HCT116 (cell line): ENCODE measurements around the gene LNP1. TPM values are rescaled to one million over a fixed set of nuclear protein-coding genes. Genes with fewer than 3 reads are reported as not detected.
"Not testable (repeated sequence)": the region's sequence is repeated elsewhere in the genome, so short reads cannot be mapped to it uniquely, and the experiment has no call there.

Source experiments
- ATAC-seq: fragments of 200-7000 bp; cut with Tn5 transposase; 2 replicates; pipeline ENCODE4 v1.9.1; 2020; ENCODE audit warnings: mild to moderate bottlenecking, moderate library complexity
- BruUV-seq: library from RNA; stranded (reverse); fragments of 400-500 nt; replicated peaks from 2 replicates; lab custom pipeline; 2021; lab: Mats Ljungman, UMichigan
- CTCF ChIA-PET: fragments of 300-600 bp; sonication (Branson Sonifier 250); formaldehyde crosslinking; loops from one replicate; lab custom pipeline; 2021; ENCODE audit warnings: antibody characterized with exemption; lab: Charles Lee
- POLR2A ChIA-PET: fragments of 300-600, 350-600 bp; sonication (Branson Sonifier 250); formaldehyde crosslinking; loops from one replicate; lab custom pipeline; 2021; ENCODE audit warnings: antibody characterized with exemption; lab: Charles Lee
- RAD21 ChIA-PET, 2 experiments: fragments of 300-600 bp; sonication (Branson Sonifier 250); formaldehyde crosslinking; loops; one replicate each; lab custom pipeline; 2023; ENCODE audit warnings: low total read pairs in 2 of 2; ENCODE audit not compliant: uncharacterized antibody in 2 of 2, unreplicated experiment in 2 of 2, low non-redundant PET in 1 of 2; lab: Charles Lee
- DNase-seq: peaks from one replicate; pipeline ENCODE4 v3.0.0-alpha.2; 2010; ENCODE audit warnings: low read depth, low spot score
- H2AFZ ChIP-seq: fragments of 200-600 bp; shearing (Covaris generic), sonication (generic); 2 replicates; pipeline ENCODE4 v1.6.1; 2017; ENCODE audit warnings: low read depth, mixed run types, mixed read lengths, antibody characterized with exemption, low read length; ENCODE audit not compliant: poor library complexity, severe bottlenecking
- H3K27ac ChIP-seq: 2 replicates; pipeline ENCODE4 v1.5.1; 2012; ENCODE audit warnings: low read depth, low read length
- H3K27me3 ChIP-seq: fragments of 200-600 bp; sonication (generic); 2 replicates; pipeline ENCODE4 v1.6.1; 2016; ENCODE audit warnings: mixed run types, low read length, mixed read lengths; ENCODE audit not compliant: insufficient read depth
- H3K36me3 ChIP-seq, 2 experiments: fragments of 200-500 bp in 1 of 2; fragments of 200-600 bp in 1 of 2; sonication (Bioruptor generic) in 1 of 2; sonication (generic) in 1 of 2; 2 replicates each; pipeline versions ENCODE4 v1.5.1 to v1.6.1; 2014 to 2016; ENCODE audit warnings: low read length in 2 of 2, inconsistent platforms in 1 of 2, mixed read lengths in 1 of 2, mixed run types in 1 of 2; ENCODE audit not compliant: insufficient read depth in 2 of 2, control insufficient read depth in 1 of 2
- H3K4me1 ChIP-seq, 2 experiments: fragments of 200-600 bp in 1 of 2; sonication (generic) in 1 of 2; 2 replicates each; pipeline versions ENCODE4 v1.5.1 to v1.6.1; 2012 to 2017; ENCODE audit warnings: low read length in 2 of 2, inconsistent platforms in 1 of 2, mild to moderate bottlenecking in 1 of 2, mixed read lengths in 1 of 2, mixed run types in 1 of 2, moderate library complexity in 1 of 2; ENCODE audit not compliant: insufficient read depth in 2 of 2, control insufficient read depth in 1 of 2
- H3K4me2 ChIP-seq: fragments of 200-600 bp; sonication (generic); 2 replicates; pipeline ENCODE4 v1.6.1; 2017; ENCODE audit warnings: mixed run types, low read length, mixed read lengths
- H3K4me3 ChIP-seq, 2 experiments: fragments of 200-600 bp in 1 of 2; sonication (generic) in 1 of 2; replicated peaks in 1 of 2; 2 replicates each; pipeline ENCODE4 v1.5.1; 2011 to 2016; ENCODE audit warnings: low read length in 2 of 2, control low read depth in 1 of 2, low read depth in 1 of 2, mild to moderate bottlenecking in 1 of 2, mixed read lengths in 1 of 2, mixed run types in 1 of 2
- H3K79me2 ChIP-seq: fragments of 200-600 bp; sonication (generic); 2 replicates; pipeline ENCODE4 v1.6.1; 2017; ENCODE audit warnings: mild to moderate bottlenecking, mixed run types, low read length, moderate library complexity, mixed read lengths; ENCODE audit not compliant: insufficient read depth
- H3K9ac ChIP-seq: fragments of 200-600 bp; sonication (generic); 2 replicates; pipeline ENCODE4 v1.6.1; 2016; ENCODE audit warnings: low read length, mixed read lengths
- H3K9me2 ChIP-seq: fragments of 200-600 bp; sonication (generic), shearing (Covaris generic); 2 replicates; pipeline ENCODE4 v1.6.1; 2017; ENCODE audit warnings: mixed run types, mild to moderate bottlenecking, moderate library complexity; ENCODE audit not compliant: insufficient read depth
- H3K9me3 ChIP-seq, 2 experiments: fragments of 200-500 bp in 1 of 2; fragments of 200-600 bp in 1 of 2; sonication (Bioruptor generic) in 1 of 2; sonication (generic) in 1 of 2; 2 replicates each; pipeline ENCODE4 v1.6.1; 2014 to 2017; ENCODE audit warnings: low read length in 2 of 2, mixed read lengths in 2 of 2, inconsistent platforms in 1 of 2, low read depth in 1 of 2, mild to moderate bottlenecking in 1 of 2, mixed run types in 1 of 2, moderate library complexity in 1 of 2; ENCODE audit not compliant: control insufficient read depth in 1 of 2, insufficient read depth in 1 of 2
- H4K20me1 ChIP-seq: fragments of 200-600 bp; sonication (generic), shearing (Covaris generic); 2 replicates; pipeline ENCODE4 v1.6.1; 2017; ENCODE audit warnings: mixed run types, mild to moderate bottlenecking, moderate library complexity; ENCODE audit not compliant: insufficient read depth
- EGR1 ChIP-seq: IDR thresholded peaks from 2 replicates; pipeline ENCODE4 v1.6.1; 2012; ENCODE audit warnings: low read depth
- ELF1 ChIP-seq: IDR thresholded peaks from 2 replicates; pipeline ENCODE4 v1.6.1; 2012; ENCODE audit warnings: low read depth, borderline replicate concordance
- POLR2AphosphoS5 ChIP-seq: IDR thresholded peaks from 2 replicates; pipeline ENCODE4 v1.6.1; 2011; ENCODE audit warnings: mild to moderate bottlenecking, low read depth, low read length, moderate library complexity
- TCF7L2 ChIP-seq: IDR thresholded peaks from 2 replicates; pipeline ENCODE4 v1.7.0; 2011; ENCODE audit warnings: borderline replicate concordance, inconsistent platforms; ENCODE audit not compliant: insufficient read depth, insufficient read length; ENCODE audit errors: extremely low read depth
- intact Hi-C: fragments of 100-400 bp; cut with micrococcal nuclease; formaldehyde crosslinking; loops from 2 replicates; pipeline ENCODE4 v1.10.0; 2022
- total RNA-seq: library from RNA; stranded (reverse); gene quantifications from one replicate; pipeline ENCODE4 v1.2.1, GENCODE V29; 2021; ENCODE audit not compliant: unreplicated experiment

Gene LNP1
- total RNA-seq, 1 experiment from 2014 or later: 1.6 TPM

DNA sequence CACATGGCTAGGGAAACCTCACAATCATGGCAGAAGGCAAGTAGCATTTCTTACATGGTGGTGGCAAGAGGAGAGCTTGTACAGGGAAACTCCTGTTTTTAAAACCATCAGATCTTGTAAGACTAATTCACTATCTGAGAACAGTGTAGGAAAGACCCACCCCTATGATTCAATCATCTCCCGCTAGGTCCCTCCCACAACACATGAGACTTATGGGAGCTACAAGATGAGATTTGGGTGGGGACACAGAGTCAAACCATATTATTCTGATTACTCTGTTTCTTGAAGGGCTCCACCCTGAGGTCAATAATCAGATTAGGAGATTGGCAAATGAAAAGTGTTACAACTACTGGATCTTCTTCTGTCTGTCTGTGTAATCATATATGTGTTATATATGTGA is 69.6 kb downstream of the LNP1 start:
- H3K79me2 ChIP-seq: no peaks in the 10 kb centered on the region
- intact Hi-C loops: no loop called here
- ATAC-seq (no peak), DNase-seq (no peak)
- no peak overlapping the region for H3K4me2 ChIP-seq
- H3K27me3 ChIP-seq: no peaks in the 10 kb centered on the region
- TF ChIP-seq ELF1 (no peak), TCF7L2 (no peak), EGR1 (no peak)
- H3K9me3 ChIP-seq: peaks cover 3 to 7% of the 10 kb centered on the region in 2 experiments; a peak in 2 of 4 replicates
- no peak overlapping the region for H2AFZ ChIP-seq
- no peak overlapping the region for H3K9ac ChIP-seq
- POLR2A ChIA-PET: no interaction called here
- CTCF ChIA-PET: no interaction called here
- no peak overlapping the region for H3K27ac ChIP-seq
- no peaks in the 10 kb centered on the region for H3K4me1 ChIP-seq
- no peaks in the 10 kb centered on the region for H3K36me3 ChIP-seq
- RAD21 ChIA-PET: no interaction called here
- H3K4me3 ChIP-seq: no peak overlapping the region
- H3K9me2 ChIP-seq: no peaks in the 10 kb centered on the region
- H4K20me1 ChIP-seq: no peaks in the 10 kb centered on the region
- BruUV-seq: no TSS peak

DNA sequence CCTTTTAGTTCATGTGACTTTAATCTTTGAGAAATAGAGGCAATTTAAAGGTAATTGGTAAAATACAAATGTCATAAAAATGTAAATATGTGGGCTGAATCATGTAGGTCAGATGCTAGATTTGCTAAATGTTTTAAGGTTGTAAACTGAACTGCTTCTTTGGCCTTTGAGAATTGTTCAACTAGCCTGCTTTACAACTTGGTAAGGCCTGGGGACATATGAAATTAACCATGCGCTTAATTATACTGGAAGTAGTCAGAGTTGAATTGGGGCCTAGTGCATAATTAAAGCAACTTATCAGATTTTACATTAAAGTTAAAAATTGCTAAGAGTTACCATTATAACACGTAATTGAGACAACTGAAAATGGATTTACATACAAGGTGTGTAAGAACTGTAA is 70.1 kb downstream of the LNP1 start:
- no peaks in the 10 kb centered on the region for H3K4me1 ChIP-seq
- DNase-seq (no peak), ATAC-seq (no peak)
- H3K27me3 ChIP-seq: no peaks in the 10 kb centered on the region
- no peak overlapping the region for H3K27ac ChIP-seq
- no peak overlapping the region for H3K4me2 ChIP-seq
- no peaks in the 10 kb centered on the region for H3K36me3 ChIP-seq
- intact Hi-C loops: no loop called here
- H3K9ac ChIP-seq: no peak overlapping the region
- ChIA-PET CTCF (no interaction called here), POLR2A (no interaction called here), RAD21 (no interaction called here)
- TF ChIP-seq POLR2AphosphoS5: no peak
- no peak overlapping the region for H3K4me3 ChIP-seq
- H2AFZ ChIP-seq: no peak overlapping the region
- no peaks in the 10 kb centered on the region for H3K9me2 ChIP-seq
- no TSS peak for BruUV-seq
- H3K79me2 ChIP-seq: no peaks in the 10 kb centered on the region
- peaks cover 3 to 7% of the 10 kb centered on the region in 2 experiments; a peak in 2 of 4 replicates for H3K9me3 ChIP-seq
- H4K20me1 ChIP-seq: no peaks in the 10 kb centered on the region

DNA sequence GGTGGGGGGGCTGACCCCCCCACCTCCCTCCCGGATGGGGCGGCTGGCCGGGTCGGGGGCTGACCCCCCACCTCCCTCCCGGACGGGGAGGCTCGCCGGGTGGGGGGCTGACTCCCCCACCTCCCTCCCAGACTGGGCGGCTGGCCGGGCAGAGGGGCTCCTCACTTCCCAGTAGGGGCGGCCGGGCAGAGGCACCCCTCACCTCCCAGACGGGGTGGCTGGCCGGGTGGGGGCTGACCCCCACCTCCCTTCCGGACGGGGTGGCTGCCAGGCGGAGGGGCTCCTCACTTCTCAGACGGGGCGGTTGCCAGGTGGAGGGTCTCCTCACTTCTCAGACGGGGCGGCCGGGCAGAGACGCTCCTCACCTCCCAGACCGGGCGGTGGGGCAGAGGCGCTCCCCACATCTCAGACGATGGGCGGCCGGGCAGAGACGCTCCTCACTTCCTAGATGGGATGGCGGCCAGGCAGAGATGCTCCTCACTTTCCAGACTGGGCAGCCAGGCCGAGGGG is 76.6 kb downstream of the LNP1 start:
- H3K4me2 ChIP-seq, H4K20me1 ChIP-seq, intact Hi-C loops, H2AFZ ChIP-seq, H3K27me3 ChIP-seq, RAD21 ChIA-PET, H3K9ac ChIP-seq, DNase-seq, BruUV-seq, H3K9me2 ChIP-seq, H3K36me3 ChIP-seq, CTCF ChIA-PET, POLR2A ChIA-PET, ATAC-seq, H3K79me2 ChIP-seq, H3K4me3 ChIP-seq, H3K27ac ChIP-seq, H3K9me3 ChIP-seq, H3K4me1 ChIP-seq: not testable (repeated sequence)

DNA sequence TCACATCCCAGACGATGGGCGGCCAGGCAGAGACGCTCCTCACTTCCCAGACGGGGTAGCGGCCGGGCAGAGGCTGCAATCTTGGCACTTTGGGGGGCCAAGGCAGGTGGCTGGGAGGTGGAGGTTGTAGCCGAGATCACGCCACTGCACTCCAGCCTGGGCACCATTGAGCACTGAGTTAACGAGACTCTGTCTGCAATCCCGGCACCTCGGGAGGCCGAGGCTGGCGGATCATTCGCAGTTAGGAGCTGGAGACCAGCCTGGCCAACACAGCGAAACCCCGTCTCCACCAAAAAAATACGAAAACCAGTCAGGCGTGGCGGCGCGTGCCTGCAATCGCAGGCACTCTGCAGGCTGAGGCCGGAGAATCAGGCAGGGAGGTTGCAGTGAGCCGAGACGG is 77.2 kb downstream of the LNP1 start:
- POLR2A ChIA-PET, H3K79me2 ChIP-seq, H4K20me1 ChIP-seq, H3K27ac ChIP-seq, H3K4me2 ChIP-seq, H3K4me3 ChIP-seq, H3K27me3 ChIP-seq, RAD21 ChIA-PET, DNase-seq, H3K9ac ChIP-seq, intact Hi-C loops, ATAC-seq, H3K4me1 ChIP-seq, H2AFZ ChIP-seq, H3K36me3 ChIP-seq, H3K9me2 ChIP-seq, H3K9me3 ChIP-seq, BruUV-seq: not testable (repeated sequence)
- CTCF ChIA-PET: interaction anchor here (1.4 kb wide), 1 partner anchor 16 kb away, joined by 4 read pairs; no protein-coding TSS in a partner anchor
